ENCODE data around the gene PATZ1.

GRCh38 chr22:31328544-31328960 lies 17.6 kb downstream of the PATZ1 start:
- TF ChIP-seq EZH2 (IDR thresholded peaks at IDR 0.05; ENCODE audit: insufficient read depth, poor library complexity, severe bottlenecking), result no peak
- TF ChIP-seq EZH2phosphoT487 (IDR thresholded peaks at IDR 0.05; ENCODE audit: insufficient read depth, low read depth), result no peak
